ENCODE results near the gene EFHD2. TPM values are rescaled to one million over a fixed set of nuclear protein-coding genes. Genes with fewer than 3 reads are reported as not detected.

EFHD2 gene
- total RNA-seq, result 32.2 and 50.3 TPM in 2 replicates

DNA sequence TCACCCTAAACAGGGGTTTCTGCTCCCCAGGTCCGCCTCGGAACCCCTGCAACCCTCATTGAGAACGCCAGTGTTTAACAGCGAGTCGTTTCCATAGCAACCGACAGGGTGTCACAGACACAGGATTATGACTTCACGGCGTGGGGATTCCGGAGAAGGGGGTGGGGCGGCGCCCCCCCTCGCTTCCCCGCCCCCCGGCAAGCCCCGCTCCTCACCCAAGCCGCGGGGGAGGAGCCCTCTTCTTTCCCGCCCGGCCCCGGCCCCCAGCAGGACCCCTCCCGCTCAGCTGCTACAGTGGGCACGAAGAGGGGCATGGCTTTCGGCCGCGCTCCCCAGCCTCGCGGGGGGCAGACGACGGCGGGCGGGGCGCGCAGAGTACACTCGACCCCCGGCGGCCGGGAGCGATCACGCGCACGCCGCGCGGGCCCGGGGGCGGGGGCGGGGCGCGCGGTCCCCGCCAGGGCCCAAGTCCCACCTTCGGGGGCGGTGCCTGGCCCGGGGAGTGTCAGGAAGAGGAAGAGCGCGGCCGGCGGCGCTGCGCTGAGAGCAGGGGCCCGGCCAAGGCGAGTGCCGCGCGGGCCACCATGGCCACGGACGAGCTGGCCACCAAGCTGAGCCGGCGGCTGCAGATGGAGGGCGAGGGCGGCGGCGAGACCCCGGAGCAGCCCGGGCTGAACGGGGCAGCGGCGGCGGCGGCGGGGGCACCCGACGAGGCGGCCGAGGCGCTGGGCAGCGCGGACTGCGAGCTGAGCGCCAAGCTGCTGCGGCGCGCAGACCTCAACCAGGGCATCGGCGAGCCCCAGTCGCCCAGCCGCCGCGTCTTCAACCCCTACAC lies at the start of gene EFHD2:
EFHD2 (plus strand) TSS at position 501 of the 835 bp plus-strand sequence; CDS start at position 585, 84 bp downstream.

GRCh38 chr1:15456313-15456954 lies 46.7 kb downstream of the EFHD2 start, which contains the start of gene CELA2A:
CELA2A (plus strand) TSS chr1:15456732; CDS start chr1:15456754, 22 bp downstream.

DNA sequence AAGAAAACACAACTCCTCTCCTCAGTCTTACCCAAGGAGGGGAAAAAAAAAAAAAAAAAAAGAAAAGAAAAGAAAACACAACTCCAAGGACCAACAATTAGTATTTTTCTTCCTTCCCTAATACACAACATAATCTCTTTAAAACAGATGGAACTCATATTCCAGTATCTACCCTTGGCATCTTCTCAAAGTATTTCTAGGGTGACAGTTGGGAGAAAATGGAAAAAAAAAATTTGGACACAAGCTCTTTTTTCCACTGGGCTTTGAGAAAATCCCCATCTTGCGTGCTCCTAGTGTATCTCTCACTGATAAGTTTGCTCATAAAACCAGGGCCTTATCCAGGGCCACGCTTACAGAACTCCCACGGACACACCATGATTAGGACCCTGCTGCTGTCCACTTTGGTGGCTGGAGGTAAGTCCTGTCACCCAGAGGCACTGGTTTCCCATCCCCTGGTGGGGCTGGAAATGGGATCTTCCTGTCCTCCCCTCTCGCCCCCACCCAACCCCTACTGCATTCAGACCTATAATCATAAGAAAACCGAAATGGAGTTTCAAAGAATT lies 66.1 kb downstream of the EFHD2 start, which contains the start of gene CELA2B:
CELA2B (plus strand) TSS at position 353 of the 563 bp plus-strand sequence; CDS start at position 375, 22 bp downstream.

Other genes with a start within 250 kb of the EFHD2 start
- gene FHAD1, start 162.7 kb upstream of the EFHD2 start, total RNA-seq, result not detected in 2 replicates
- under 0.01 TPM in 1 of 2 replicates, not detected in the other for gene CTRC, start 28.6 kb downstream of the EFHD2 start, total RNA-seq
- not detected in 2 replicates for gene CELA2A, start 46.8 kb downstream of the EFHD2 start, total RNA-seq
- not detected in 2 replicates for gene CELA2B, start 66.2 kb downstream of the EFHD2 start, total RNA-seq
- gene CASP9, start 114.3 kb downstream of the EFHD2 start, total RNA-seq, result 7.1 and 9.7 TPM in 2 replicates
- 17.7 and 22.8 TPM in 2 replicates for gene DNAJC16, start 117.0 kb downstream of the EFHD2 start, total RNA-seq
- gene AGMAT, start 175.2 kb downstream of the EFHD2 start, total RNA-seq, result 0.33 TPM in 1 of 2 replicates, not detected in the other
- 20.8 and 32.2 TPM in 2 replicates for gene DDI2, start 207.6 kb downstream of the EFHD2 start, total RNA-seq

All from placental epithelial cell (primary cell).